Stromal cell of bone marrow (primary cell): ENCODE measurements around the gene OR4F15.
"Not testable (repeated sequence)": the region's sequence is repeated elsewhere in the genome, so short reads cannot be mapped to it uniquely, and the experiment has no call there.

Experiments
- DNase-seq: peaks from one replicate; pipeline ENCODE4 v3.0.0-alpha.2; 2012; ENCODE audit warnings: low read depth

Gene OR4F15, protein sequence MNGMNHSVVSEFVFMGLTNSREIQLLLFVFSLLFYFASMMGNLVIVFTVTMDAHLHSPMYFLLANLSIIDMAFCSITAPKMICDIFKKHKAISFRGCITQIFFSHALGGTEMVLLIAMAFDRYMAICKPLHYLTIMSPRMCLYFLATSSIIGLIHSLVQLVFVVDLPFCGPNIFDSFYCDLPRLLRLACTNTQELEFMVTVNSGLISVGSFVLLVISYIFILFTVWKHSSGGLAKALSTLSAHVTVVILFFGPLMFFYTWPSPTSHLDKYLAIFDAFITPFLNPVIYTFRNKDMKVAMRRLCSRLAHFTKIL

DNA sequence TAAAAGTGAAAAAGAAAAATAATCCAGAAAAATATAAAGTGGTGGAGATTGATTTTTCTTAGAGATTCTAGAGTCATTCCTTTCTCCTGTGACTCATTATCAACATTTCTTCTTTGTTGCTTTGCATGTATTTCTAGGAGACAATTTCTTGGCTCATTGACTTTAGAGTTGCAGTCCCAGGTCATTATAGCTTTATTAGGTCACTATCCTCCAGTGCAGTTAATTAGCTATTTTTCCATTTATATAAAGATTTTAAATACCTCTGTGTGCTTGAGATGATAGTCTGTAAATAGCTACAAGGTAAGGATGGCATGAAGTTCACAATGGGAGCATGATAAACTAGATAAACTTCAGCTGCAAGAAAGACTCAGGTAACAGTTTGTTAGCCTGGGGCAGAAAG, at the start of gene OR4F15:
TSS of gene OR4F15 (plus strand) at position 301 of the 400 bp plus-strand sequence. CDS start 5,985 bp downstream, outside the sequence.
- DNase-seq = no peak

DNA sequence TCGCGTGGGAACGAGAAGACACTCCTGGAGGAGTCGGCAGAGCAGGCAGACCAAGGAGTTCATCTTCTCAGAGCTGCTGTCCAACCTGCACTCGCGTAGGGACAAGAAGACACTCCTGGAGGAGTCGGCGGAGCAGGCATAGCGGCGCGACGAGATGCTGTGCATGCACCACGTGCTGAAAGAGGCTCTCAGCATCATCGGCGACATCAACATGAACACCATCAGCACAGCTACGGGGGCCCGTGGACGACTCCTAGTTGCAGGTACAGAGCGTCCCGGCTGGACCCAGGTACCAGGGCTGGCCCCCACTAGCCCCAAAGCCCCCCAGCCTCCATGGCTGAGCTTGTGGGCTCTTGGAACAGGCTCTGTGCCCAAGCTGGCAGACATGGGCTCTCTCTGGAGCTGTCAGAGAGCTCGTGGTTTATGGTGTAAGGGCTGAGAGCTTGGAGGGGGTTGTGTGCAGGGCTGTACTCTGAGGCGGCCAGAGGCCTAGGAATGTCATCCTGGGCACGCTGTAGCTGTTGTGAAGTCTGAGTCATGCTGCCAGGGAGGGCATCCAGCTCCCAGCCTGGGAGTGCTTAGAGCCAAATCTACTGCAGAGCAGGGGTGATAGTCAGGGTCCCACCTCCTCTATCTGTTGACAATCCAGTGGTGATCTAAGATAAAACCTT, 47.2 kb upstream of the OR4F15 start:
- not testable (repeated sequence) for DNase-seq

DNA sequence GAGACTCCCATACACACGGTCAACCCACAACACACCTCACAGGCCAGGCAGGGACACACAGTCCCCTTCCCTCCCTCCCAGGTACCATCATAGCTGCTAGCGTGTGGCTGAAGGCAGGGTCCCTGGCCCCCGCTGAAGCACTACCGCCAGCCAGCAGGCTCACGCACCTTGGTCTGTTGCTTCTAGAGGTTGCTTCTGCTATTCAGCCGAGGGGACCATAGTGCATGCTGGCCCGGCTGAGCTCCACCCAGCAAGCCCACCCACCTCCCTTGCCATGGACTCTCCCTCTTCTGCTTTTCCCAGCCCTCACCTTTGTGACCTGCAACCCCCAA, 46.7 kb upstream of the OR4F15 start:
- not testable (repeated sequence) for DNase-seq

DNA sequence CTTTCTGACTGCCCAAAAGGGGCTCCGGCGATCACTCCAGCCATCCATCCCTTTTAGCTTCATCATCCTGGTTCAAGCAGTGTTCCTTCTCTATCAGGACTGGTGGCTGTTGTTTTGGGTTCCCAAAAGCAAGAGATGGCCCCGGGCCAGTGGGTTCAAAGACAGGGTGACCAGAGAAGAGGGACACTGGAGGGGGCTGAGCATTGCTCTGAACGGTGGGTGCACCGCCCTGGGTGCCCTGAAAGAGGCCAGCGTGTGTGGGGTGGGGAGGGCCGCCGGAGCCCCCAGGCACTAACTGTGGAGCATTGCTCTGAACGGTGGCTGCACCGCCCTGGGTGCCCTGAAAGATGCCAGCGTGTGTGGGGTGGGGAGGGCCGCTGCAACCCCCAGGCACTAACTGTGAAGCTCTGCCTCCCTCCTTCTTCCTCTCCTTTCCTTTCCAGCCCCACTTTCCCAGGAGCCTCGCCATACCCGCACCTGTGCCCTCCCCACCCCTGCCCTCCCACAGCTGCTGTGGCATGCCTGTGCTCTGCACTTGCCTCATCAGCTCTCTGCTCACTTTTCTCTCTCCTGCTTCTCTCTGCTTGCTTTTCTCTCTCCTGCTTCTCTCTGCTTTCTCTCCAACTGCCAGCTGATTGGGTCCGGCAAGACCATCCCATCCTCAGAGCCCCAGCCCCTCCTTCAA, 46.1 kb upstream of the OR4F15 start:
- no peak for DNase-seq

DNA sequence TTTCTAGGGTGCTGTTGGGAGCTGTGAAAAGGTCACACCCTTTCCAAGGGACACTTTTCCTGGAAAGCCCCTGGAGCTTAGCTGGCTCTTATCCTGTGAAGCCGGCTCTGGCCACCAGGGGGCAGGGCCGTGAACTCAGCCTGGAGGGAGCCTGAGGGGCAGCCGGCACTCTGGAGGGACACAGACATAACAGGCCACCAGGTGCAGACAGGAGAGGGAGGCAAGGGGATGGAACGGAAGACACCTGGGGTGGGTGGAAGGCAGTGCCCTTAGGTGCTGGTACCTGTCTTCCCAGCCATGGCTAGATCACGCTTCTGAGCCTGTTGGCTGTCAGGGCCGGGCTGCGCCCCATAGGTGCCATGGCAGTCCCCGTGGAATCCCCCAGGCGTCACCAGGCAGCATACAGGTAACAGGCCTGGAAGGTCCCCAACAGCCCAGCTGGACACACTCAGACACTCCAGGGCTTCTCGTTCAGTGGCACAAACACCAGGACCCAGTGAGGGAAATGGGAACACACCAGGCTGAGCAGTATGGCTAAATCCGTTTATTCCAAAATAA, 44.8 kb upstream of the OR4F15 start:
- DNase-seq = not testable (repeated sequence)

DNA sequence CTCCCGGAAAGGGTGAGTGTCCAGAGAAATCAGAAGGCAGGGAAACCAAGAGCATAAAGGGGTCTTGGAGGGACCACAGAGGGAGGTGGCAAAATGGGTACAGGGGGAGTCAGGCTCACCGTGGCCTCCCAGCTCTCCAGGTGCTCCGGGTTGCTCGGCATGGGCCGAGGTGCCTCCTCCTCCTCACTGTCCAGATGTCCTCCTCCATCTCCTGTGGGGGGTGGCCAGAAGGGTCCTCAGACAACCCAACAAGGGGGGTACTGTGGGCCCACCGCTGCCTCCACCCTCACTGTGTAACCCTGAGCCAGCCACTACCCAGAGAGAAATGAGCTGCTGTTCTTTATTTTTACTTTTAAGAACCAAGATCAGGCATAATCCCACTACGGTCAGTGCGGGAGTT, 39.1 kb upstream of the OR4F15 start:
- DNase-seq = no peak

DNA sequence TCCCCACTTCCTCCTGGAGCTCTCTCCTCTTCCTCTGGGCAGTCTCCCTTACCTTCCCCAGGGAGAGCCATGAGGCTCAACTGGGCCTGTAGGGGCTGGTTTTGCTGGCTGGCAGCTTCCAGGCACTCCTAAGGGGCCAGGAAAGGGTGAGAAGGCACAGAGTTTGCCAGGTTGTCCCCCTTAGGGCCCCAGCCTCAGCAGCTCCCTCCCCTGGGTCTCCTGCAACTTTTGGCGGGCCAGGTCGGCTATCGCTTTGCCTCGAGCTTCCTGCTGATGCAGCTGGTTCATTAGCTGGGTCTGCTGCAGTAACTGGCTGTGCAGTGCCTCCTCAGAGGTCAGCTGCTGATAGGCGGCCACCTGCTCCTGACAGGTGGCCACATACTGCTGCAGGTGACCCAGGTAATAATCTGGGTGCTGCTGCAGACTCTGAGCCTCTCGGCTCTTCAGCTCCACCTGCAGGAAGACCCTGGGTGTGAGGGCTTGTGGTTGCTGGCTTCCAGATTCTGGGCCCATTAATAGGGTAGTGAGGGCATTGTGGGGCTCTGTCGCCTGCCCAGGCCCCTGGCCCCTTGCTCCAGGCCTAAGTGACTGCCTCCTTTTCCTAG, 38.4 kb upstream of the OR4F15 start:
- no peak for DNase-seq

DNA sequence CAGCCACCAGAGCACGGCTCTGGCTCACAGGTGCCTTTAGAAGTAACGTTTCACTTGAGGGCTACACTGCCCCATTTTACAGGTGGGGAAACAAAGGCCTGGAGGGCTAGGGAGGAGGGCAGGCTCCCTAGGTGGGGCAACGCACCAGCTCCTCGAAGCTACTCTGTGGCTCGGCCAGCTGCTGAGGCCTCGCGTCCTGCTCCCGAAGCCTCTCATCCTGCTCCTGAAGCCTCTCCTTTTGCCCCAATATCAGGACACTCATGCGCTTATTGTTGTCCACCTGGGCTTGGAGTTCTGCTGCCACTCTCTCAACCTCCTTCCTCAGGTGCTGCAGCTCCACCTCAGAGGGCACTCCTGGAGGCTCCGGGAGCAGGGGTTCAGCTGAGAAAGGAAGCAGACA, 36.9 kb upstream of the OR4F15 start:
- no peak for DNase-seq

DNA sequence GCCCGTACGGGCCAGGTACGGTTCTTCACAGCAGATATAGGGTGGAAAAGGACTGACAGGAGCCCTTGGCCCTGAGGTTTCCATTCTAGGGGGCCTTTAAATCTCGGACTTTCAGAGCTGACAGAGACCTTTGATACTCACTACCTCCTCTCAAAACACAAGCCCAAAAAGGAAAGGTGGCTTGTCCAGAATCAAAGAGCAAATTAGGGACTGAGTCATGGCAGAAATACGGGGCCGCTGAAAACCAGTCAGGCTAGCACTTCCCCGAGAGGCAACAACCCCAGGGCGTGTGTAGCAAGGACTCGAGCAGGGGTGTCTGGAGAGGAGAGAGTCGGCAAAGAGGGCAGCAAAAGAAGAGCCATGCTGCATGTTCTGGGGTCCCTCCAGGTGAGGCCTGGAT, 33.4 kb upstream of the OR4F15 start:
- not testable (repeated sequence) for DNase-seq

DNA sequence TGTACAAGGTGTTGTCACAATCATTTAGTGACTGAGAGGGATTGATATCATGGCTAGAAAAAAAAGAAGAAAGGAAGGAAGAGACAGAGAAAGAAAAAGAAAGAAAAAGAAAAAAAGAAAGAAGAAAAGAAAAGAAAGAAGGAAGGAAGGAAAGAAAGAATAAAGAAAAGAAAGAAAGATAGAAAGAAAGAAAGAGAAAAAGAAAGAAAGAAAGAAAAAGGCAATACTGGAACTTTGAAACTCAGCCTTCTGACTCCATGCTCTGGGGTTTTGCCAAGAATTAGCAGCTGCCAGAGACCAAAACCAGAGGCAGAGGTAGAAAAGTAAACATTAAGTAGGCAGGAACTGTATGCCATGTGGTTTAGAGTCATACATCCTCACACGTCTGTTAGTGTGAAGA, 31.8 kb upstream of the OR4F15 start:
- DNase-seq = peak; percentile 20

DNA sequence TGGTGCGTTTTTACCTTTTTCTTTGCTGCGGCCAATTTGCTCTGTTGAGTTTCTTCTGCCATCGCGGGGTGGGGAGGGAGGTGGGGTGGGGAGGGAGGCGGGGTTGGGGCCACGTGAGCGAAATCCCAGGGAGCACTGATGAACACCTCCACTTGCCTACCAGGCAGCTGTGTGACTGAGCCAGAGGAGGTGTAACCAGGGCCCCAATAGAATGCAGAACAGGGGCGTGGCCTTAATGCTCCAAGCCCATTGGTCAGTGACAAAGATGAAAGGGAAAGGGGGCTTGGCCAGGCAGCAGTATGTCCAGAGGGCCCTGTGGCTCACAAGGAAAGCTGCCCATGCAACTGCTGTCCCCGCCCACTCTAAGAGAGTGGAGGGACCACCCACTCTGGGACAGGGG, 30.1 kb upstream of the OR4F15 start:
- DNase-seq = no peak

DNA sequence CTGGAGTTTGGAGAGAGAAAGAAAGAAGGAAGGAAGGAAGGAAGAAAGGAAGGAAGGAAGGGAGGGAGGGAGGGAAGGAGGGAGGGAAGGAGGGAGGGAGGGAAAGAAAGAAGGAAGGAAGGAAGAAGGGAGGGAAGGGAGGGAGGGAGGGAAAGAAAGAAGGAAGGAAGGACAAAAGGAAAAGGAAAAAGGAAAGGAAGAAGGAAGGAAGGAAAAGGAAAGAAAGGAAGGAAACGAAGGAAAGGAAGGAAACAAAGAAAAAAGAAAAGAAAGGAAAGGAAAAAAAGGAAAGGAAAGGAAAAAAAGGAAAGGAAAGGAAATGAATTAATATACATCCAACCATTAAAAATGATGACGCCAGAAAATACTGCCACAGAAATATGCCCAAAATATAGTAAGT, 27.4 kb upstream of the OR4F15 start:
- DNase-seq = no peak

DNA sequence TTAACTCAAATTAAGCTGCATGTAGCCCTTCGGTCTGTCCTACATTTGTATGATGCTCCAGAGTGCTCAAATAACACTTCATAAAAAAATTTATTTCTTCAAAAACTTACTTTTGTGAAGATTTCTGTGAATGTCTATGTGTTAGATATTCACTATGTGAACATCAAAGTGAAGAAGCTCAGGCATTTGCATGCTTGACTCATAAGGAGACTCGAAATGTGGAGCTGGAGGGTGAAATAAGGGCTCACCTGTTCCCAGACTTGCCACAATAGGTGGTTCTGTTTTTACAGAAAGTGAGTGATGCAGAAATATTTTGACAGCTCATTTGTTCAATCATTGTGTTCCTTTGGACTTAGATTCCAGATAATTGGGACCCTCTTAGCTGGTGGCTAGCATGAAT, 25.6 kb upstream of the OR4F15 start:
- not testable (repeated sequence) for DNase-seq

DNA sequence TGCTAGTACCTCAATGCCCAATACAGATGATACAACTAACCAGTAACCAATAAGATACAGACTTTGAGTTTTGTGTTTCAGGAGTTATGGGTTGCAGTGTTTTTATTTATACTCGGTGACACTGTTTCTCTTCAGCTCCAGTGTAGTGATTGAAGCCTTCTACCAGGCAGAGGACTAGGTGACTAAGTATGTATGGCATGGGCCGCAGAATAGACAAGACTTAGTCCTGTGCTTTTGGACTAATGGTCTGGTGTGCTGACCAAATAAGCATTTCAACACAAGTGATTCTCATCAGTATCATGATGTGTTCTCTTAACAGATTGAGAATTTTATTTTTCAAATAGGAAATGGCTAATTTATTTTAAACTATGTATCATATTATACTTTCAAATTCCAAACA, 24.0 kb upstream of the OR4F15 start:
- DNase-seq = not testable (repeated sequence)

DNA sequence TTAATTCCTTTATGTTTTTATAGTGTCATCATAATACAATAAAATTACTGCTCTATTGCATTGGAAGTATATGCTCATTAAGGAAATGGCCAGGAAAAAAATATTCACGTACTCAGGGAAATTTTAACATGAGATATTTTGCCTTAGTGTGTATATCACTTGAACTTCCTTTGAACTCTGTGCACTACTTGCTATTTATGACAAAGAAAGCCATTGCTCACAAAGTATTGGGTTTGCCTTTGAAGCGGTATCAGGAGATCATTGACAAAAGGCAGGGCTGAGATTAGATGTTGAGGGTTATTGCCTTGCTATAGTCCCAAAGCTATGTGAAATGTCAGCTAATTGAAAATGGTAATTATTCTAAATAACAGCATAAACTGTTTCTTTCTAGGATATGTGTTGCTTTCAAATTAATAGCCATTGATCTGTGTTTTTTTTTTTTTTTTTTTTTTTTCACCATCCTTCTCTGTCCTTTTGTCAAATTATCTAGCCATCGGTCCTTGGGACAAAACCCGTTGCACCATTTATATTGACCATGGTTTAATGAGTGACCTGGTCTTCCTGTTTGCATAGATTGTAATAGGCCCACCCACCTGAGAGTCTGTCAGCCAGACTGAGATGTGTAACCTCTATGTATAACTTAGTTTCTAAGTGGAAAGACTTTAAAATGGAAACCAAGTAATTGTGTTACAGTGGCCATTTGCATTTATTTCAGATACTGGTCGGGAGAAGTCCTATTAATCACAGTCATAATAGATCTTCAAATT, 23.3 kb upstream of the OR4F15 start:
- DNase-seq = not testable (repeated sequence)

DNA sequence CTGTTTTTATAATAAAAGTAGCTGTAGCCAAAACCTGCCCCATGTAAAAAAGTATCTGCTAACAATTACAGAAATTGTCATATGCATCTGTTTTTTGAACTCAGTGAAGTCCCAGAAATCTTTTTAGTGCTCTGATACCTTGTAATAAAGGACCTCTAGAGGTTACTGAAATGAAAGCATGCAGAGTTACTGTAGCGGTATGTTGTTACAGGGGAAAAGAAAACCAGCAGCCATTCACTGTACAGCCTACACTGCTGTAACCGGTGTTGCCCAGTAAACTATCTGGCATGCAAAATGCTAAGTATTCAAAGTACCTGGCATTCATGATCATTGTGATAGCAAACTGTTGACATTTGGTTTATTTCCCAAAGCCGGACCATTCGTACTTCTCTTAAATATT, 21.3 kb upstream of the OR4F15 start:
- DNase-seq = not testable (repeated sequence)

DNA sequence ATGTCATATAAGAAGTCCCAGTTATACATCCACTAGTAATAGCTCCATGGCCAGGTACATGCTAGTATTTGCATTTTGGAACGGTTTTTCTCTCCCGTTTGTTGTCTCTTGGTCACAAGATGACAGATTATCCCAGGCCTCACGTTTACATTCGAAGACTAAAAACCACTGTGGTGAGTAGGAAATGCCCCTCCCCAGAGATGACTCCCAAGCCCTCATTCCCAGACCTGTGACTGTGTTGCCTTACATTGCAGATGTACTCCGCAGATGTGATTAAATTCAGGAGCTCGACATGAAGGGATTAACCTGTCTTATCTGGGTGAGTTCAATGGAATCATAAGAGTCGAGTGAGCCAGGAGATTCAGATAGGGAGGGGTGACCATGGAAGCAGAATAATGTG, 18.0 kb upstream of the OR4F15 start:
- DNase-seq = not testable (repeated sequence)

DNA sequence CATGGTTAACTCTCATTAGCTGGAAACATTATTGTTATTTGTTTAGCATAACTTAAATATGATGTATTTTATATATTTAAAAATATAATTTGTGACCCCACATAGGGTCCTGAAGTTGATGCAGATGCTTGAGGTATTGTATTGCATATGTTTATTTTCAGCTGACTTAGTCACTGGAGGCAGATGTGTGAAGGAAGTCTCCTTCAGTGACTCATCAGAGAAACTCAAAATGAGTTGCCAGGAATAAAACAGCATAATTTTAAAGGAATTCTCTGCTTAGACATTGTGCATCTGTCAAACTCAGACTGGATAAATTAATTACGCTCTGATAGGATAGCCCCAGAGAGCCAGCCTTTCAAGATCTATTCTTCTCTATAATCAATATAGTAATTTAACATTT, 16.5 kb upstream of the OR4F15 start:
- DNase-seq = peak; percentile 38

DNA sequence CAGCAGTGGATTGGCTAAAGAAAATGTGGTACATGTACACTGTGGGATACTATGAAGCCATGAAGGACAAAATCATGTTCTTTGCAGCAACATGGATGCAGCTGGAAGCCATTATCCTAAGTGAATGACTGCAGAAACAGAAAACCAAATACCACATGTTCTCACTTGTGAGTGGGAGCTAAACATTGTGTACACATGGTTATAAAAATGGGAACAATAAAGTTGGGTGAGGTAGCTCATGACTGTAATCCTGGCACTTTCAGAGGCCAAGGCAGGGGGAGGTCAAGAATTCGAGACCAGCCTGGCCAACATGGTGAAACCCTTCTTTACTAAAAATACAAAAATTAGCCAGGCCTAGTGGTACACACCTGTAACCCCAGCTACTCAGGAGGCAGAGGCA, 12.3 kb upstream of the OR4F15 start:
- no peak for DNase-seq

DNA sequence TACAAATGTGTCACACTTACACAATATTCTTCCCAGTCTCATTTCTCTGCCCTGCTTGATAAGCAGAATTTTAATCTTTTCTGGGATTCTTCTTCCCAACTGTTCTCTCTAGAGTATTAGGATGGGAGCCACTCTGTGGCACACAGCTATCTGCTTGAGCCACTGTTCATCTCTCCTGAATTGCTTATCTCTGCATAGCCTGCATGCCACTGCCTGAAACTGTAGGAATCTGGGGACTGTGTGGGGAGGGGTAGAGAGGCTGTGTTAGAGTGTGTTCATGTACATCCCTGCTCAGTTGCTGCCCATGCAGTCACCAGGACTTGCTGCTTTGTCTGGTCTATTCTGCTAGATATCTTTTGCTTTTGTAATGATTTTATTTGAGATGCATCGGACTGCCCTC, 11.0 kb upstream of the OR4F15 start:
- DNase-seq = no peak

DNA sequence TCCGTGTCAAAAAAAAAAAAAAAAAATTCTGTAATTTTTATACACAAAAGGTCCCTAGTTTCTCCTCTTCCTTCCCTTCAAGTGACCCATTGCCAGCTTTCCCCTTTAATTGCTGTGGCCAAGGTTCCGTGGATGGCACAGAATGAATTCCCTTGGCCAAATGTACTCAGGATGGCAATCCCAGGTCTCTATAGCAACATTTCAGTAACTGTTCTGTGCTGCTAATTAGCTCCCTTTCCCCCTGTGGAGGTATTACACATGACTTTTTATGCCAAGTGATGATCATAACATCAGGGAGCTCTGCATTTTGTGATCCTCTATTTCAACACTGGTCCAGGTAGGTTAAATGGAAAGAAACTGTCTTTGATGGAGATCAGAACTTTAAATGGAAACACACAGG, 8.8 kb upstream of the OR4F15 start, which contains the start of gene OR4F6:
TSS of gene OR4F6 (plus strand) at position 301 of the 400 bp plus-strand sequence. CDS start 2,211 bp downstream, outside the sequence.
- DNase-seq = no peak

DNA sequence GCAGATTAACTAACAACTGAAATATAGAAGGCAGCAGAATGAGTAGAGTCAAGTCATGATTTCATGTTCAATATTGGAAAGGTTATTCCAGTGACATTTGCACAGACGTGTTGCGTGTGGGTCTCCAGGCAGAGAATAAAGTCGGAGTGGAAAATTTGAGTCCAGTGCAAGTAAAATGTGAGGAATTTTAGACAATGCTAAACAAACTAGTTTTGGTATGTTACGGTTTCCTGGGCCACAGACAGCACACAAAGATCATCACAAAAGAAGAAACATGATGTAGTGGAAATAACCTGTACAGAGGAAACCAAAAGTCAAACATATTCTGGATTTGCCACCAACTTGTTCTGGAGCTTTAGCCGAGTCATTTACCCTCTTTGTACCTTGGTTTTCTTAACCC, 8.3 kb upstream of the OR4F15 start:
- DNase-seq = no peak
